NCI-H2227 (cell line): Measurements from ENCODE around the gene HECTD4.

ENCODE experiments used
- DNase-seq: peaks from one replicate; lab custom pipeline; 2025; ENCODE audit not compliant: unreplicated experiment; lab: John Stamatoyannopoulos, UW

HECTD4 gene

GRCh38 chr12:112322882-112323547, 59.2 kb downstream of the HECTD4 start:
- no peak for DNase-seq

DNA sequence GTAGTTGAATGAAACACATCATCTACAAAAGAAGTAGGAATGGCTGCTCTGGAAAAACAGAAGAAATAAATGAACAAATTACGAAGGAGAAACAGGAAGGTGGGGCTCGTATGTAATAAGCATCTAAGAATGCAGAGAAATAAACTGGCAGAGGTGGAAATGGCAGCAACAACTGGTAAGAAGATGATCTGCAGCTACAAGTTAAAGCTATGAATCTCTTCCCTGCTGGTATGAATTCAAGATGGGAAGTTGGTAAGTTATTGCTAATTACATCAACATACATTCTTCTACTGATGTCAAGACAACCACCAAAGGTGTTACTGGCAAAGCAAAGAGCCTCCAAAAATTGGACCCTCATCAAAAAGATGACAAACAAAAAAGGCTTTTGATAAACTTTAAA, 59.8 kb downstream of the HECTD4 start:
- DNase-seq = no peak

- DNase-seq = no peak
Measured at GRCh38 chr12:112321245-112321644, 61.0 kb downstream of the HECTD4 start.

- DNase-seq = no peak
Measured at GRCh38 chr12:112319395-112319794, 62.8 kb downstream of the HECTD4 start.

- no peak for DNase-seq
Measured at GRCh38 chr12:112317481-112317880, 64.8 kb downstream of the HECTD4 start.

- DNase-seq = no peak
Measured at GRCh38 chr12:112314981-112315380, 67.2 kb downstream of the HECTD4 start.

DNA sequence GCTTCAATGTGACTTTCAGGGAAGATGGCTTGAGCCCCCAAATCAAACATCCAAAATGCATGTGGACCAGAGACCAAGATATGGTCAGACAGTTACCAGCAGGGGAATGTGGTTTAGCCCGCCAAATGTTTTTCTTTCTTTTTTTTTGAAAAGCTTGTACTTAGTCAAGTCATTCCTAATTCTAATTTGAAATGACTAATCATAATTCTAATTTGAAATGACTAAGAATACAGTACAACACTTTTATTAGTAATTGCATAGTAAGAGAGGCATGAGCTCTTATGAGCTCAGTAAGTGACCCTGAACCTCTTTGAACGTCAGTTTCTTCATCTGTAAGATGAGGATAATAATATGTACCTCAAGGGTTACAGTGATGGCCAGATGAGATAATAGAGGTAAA, 72.4 kb downstream of the HECTD4 start:
- DNase-seq = no peak

DNA sequence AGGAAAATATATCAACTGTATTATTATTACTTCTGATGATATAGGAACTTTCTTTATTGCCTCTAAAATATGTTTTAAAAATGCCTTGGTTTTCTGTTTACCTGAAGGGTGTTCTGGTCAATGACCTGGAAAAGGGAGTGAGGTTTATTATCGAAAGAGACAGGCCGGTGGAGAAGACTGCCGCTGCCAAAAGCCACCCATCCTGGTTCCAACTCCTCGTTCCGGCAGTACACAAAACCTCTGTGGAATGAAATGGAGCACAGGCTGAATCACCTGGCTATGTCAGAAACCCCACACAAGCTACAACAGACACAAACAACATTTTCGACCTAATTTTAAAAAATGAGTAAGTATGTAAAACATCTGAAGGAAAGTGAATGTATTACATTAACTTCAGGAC, 73.6 kb downstream of the HECTD4 start:
- no peak for DNase-seq

DNA sequence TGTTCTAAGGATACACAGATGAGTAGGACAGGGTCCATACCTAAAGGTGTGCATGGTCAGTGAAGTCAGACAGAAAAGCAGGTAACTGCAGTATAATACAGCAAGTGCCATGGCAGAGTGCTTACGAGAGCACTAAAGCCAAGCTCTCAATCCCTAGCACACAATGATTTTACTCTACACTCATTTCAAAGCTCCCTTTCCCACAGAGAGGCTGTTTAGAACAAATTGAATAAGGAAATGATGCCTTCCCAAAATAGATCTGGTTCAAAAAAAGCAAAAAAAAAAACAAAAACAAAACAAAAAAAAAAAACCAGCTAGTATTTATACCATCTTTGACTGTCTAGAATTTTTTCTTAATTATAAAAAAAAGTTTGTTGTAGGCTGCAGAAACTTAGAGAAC, 74.1 kb downstream of the HECTD4 start:
- no peak for DNase-seq

- DNase-seq = no peak
Measured at GRCh38 chr12:112307317-112308011, 74.8 kb downstream of the HECTD4 start.

- no peak for DNase-seq
Measured at GRCh38 chr12:112305951-112306350, 76.3 kb downstream of the HECTD4 start.

DNA sequence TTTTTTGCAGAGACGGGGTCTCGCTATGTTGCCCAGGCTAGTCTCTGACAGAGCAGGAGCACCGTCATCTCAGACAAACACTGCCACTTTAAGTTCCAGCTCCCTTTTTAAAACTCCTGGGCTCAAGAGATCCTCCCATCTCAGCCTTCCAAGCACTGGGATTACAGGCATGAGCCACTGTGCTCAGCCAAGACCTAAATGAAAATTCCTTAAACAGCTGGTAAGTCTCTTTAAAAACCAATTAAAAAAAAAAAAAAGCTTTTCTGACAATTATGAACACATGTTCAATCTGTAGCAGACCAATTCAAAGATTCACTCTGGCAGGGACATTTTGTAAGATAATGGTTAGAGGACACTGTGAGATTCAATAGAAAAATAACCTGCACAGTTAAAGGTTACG, 77.8 kb downstream of the HECTD4 start:
- no peak for DNase-seq

GRCh38 chr12:112303799-112304198, 78.4 kb downstream of the HECTD4 start:
- no peak for DNase-seq

DNA sequence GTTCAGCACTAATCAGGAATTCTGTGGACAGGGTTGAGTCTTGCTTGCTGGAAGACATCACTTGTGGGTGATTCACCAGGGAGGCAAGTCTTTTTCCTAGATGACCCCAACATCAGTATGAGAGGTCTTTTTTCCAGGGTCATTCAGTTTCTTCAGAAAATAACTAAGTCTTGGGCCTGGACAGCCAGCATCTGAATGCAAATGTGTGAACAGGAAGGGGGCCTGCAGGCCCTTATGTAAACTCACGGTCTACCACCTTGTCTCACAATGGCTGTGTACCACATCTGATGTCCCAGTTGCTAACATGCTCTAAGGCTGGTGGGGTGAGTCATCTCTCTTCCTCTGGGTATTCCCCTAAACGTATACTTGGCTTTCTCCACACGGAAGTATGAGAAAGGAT, 79.2 kb downstream of the HECTD4 start:
- DNase-seq = no peak

GRCh38 chr12:112299704-112300103, 82.5 kb downstream of the HECTD4 start:
- DNase-seq = no peak

DNA sequence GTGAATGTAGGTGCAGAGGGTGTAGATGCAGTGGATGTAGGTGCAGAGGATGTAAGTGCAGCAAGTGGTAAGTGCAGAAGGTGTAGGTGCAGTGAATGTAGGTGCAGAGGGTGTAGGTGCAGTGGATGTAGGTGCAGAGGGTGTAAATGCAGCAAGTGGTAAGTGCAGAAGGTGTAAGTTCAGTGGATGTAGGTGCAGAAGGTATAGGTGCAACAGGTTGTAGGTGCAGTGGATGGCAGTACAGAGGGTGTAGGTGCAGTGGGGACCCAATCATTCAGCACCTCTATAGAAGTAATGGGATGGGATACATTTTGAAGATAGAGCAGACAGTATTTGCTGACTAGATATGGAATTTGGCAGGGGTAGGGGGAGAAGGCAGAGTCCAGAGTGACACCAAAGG, 85.0 kb downstream of the HECTD4 start:
- no peak for DNase-seq

GRCh38 chr12:112296183-112296582, 86.0 kb downstream of the HECTD4 start:
- no peak for DNase-seq

- DNase-seq = no peak
Measured at GRCh38 chr12:112294793-112295192, 87.4 kb downstream of the HECTD4 start.

- DNase-seq = no peak
Measured at GRCh38 chr12:112288638-112289037, 93.6 kb downstream of the HECTD4 start.

- DNase-seq = no peak
Measured at GRCh38 chr12:112285600-112286401, 96.4 kb downstream of the HECTD4 start.

DNA sequence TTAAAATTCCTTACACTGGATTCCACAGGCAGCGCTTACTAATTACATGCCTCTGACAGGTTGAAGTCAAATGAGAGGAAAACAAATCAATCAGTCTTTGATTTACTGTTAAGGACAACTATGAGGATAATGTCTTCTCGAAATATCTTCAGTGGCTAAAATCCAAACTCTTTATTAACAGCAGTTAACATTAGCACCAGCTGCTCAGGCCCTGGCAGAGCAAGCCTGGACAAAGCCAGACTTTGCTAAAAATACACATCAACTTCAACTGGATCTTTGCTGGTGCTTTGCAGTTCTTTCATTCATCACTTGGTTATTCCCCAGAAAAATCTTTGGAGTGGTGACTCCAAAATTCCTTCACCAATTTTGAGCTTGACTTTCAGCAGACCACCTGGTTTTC, 98.7 kb downstream of the HECTD4 start:
- no peak for DNase-seq

DNA sequence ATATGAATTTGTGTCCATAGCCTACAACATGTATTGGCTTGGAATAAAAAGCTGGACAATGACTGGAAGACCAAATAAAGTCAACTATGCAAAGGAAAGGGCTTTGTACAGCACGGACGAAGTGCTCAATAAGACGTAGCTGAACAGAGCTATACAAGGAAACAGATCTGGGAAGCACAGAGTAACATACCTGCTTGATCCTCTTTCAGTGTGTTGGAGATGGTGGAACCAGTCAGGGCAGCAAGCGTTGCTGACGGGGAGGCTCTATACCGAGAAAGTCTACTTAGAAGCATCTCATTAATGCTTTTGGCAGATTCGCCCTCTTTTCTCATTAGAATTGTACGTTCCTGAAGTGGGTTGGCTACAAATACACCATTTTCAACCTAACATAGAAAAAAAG, 99.3 kb downstream of the HECTD4 start:
- DNase-seq = no peak
